Astrocyte of the cerebellum (primary cell): ENCODE data around the gene TTC9.
"Not testable (repeated sequence)": the region's sequence is repeated elsewhere in the genome, so short reads cannot be mapped to it uniquely, and the experiment has no call there.

Experiments used
- DNase-seq: peaks from one replicate; pipeline ENCODE4 v3.0.0-alpha.2; 2011; ENCODE audit warnings: low read depth
- H3K4me3 ChIP-seq: 2 replicates; pipeline ENCODE4 v1.5.1; 2011; ENCODE audit warnings: mild to moderate bottlenecking, low read depth, low read length, moderate library complexity
- in situ Hi-C: cut with HindIII; loops from 2 replicates; pipeline ENCODE4 v1.10.0; 2017; ENCODE audit warnings: low sequenced_read_pairs
- TF ChIP-seq, protein P1 (sequence below): IDR thresholded peaks from 2 replicates; pipeline ENCODE4 v1.5.1; 2012; ENCODE audit warnings: low read length, low read depth, moderate library complexity, mild to moderate bottlenecking; ENCODE audit errors: missing control alignments

The TTC9 gene

DNA sequence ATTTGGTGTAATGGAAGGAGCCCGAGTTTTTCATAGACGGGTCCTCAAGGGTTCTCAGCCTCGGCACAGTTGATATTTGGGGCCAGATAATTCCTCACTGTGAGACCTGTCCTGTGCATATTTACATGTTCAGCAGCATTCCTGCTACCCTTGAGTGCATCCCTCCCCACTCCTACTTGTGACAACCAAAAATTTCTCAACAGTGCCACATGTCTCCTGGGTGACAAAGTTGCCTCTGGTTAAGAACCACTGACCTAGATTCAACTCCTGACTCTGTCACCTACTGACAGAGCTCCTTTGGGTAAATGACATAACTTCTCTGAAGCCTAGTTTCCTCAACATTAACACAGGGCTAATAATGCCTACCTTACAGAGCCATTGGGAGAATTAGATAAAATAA lies 60.4 kb downstream of the TTC9 start:
- DNase-seq: no peak
- H3K4me3 ChIP-seq: no peak overlapping the region
- TF ChIP-seq, protein P1, sequence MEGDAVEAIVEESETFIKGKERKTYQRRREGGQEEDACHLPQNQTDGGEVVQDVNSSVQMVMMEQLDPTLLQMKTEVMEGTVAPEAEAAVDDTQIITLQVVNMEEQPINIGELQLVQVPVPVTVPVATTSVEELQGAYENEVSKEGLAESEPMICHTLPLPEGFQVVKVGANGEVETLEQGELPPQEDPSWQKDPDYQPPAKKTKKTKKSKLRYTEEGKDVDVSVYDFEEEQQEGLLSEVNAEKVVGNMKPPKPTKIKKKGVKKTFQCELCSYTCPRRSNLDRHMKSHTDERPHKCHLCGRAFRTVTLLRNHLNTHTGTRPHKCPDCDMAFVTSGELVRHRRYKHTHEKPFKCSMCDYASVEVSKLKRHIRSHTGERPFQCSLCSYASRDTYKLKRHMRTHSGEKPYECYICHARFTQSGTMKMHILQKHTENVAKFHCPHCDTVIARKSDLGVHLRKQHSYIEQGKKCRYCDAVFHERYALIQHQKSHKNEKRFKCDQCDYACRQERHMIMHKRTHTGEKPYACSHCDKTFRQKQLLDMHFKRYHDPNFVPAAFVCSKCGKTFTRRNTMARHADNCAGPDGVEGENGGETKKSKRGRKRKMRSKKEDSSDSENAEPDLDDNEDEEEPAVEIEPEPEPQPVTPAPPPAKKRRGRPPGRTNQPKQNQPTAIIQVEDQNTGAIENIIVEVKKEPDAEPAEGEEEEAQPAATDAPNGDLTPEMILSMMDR: no peak
- in situ Hi-C loops: no loop called here

DNA sequence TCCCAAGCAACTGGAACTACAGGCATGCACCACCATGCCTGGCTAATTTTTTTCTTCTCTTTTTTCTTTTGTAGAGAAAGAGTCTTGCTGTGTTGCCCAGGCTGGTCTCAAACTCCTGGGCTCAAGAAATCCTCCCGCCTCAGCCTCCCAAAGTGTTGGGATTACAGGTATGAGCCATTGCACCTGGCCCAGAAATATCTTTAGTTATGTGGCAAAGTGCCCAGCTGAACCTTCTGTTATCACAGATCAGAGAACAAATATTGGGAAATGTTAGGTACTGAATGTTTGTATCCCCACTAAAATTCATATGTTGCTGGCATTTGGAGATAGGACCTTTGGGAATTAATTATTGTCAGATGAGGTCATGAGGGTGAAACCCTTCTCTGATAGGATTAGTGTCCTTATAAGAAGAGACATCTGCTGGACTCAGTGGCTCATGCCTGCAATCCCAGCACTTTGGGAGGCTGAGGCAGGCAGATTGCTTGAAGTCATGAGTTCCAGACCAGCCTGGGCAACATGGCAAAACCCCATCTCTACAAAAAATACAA lies 62.0 kb downstream of the TTC9 start:
- in situ Hi-C loops, H3K4me3 ChIP-seq, DNase-seq: not testable (repeated sequence)

DNA sequence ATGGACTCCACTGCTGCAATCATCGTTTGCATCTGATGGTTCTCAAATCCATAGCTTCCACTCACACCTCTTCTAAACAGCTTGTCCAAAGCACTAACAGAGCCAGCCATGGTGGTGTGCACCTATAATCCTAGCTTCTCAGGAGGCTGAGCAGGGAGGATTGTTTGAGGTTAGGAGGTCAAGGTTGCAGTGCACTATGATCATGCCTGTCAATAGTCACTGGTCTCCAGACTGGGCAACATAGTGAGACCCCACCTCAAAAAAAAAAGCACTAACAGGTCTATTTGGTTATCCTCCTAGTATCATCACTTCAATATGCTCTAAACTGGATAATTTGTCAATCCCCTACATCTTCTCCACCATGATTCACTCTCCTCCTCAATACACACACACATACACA lies 63.2 kb downstream of the TTC9 start:
- DNase-seq: no peak
- in situ Hi-C loops: no loop called here
- TF ChIP-seq, protein P1: no peak
- H3K4me3 ChIP-seq: no peak overlapping the region

DNA sequence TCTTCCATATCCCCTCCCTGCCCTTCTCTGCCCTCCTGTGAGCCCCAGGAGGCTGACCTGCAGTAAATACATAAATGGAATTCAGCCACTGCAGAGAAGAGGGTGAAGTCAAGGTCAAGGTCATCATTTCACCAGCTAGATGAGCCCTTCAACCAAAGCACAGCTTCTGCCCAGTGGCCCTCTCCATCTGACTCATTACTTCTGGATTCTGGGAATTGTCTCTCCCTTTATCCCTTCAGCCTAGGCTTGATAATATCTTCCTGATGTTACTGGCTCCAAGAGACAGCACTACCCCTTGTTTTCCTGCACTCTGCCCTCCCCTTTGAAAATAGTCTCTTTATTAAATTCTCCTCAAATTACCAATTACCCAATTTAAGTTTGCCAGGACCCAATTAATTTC lies 64.5 kb downstream of the TTC9 start:
- TF ChIP-seq, protein P1: no peak
- in situ Hi-C loops: no loop called here
- no peak overlapping the region for H3K4me3 ChIP-seq
- no peak for DNase-seq

DNA sequence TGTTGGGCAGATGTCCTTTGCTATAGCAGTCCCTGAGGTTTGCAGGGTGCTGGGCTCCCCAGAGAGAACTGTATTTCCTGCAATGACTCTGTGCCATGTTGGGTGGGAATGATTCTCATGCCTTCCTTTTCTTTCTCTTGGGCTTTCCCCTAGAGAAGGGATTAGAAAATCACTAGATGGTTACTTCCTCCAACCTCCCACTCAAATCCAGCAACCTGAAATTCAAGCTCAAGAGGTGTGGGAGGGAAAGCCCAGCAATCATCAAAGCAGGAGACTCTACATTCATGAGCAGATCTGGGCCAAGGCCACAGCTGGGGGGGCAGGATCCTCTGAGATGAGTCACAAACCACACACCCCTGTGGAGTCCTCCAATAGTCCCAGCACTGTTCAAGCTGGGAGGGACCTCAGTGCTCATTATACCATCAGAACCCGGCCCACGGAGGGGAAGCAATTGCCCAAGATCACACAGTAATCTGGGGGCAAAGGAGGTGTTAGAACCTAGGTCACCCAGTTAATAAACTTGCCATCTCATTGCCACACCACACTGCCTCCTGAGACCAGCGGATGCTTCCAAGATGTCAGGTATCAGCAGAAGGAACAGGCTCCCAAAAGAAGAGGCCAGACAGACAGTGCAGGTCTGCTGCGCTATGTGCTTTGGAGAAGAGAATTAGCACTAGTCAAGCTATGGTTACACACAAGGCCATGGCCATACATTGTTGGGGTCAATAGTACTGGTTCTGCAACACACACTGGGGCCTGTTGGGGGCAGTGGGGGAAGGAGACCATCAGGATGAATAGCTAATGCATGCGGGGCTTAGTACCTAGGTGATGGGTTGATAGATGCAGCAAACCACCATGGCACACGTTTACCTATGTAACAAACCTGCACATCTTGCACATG lies 65.7 kb downstream of the TTC9 start:
- TF ChIP-seq, protein P1: no peak
- in situ Hi-C loops: no loop called here
- peak; percentile 85 for DNase-seq
- no peak overlapping the region for H3K4me3 ChIP-seq

DNA sequence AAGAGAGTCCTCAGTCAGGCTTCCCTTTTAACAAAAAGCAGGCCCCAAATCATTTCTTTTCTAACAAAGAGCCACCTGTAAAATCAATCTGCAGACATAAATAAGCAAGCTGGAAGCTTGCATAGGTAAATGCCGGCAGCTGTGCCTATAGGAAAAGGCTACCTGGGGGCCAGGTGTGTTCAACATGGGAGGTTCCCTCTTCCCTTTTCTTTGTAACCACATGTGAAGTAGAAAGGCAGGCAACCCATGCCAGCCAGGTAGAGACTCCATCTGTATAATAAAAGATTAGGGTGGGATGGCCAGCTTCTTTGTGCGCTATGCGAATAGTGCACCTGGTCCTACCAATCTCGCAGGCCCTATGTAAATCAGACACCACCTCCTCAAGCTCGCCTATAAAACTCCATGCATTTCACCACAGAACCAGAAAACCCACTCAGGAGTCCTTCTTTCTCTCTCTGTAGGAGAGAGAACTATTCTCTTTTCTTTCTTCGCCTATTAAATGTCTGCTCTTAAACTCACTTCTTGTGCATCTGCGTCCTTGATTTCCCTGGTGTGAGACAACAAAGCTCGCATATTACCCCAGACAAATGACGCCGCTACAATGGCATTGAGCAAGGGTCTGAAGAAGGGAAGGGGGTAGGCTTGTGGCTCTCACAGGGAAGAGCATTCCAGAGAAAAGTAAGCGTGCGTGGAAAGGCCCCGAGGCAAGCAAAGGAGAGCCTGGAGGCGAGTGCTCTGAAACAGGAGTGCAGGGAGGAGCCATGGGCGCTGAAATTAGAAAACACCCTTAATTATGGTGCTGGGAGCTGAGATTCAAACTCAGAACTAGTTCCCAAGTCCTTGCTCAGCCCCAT lies 67.2 kb downstream of the TTC9 start:
- in situ Hi-C loops: no loop called here
- no peak overlapping the region for H3K4me3 ChIP-seq
- no peak for DNase-seq
- TF ChIP-seq, protein P1: no peak
